ENCODE data around the gene RAPGEF1.
A peak's percentile ranks its signal among the peaks of the same experiment; 100 is the strongest.
"Not testable (repeated sequence)": the region's sequence is repeated elsewhere in the genome, so short reads cannot be mapped to it uniquely, and the experiment has no call there.

RAPGEF1 gene

GRCh38 chr9:131771646-131772045 is 31.8 kb upstream of the RAPGEF1 start:
- H3K27me3 ChIP-seq (ENCODE audit: control insufficient read depth, insufficient read depth, low read length): no peaks in the 10 kb centered on the region
- no peaks in the 10 kb centered on the region for H3K4me1 ChIP-seq (ENCODE audit: control insufficient read depth, low read depth, low read length)
- H3K4me3 ChIP-seq (ENCODE audit: low read length): no peak overlapping the region
- H3K9me3 ChIP-seq (ENCODE audit: control insufficient read depth, low read depth, low read length): no peaks in the 10 kb centered on the region
- H3K36me3 ChIP-seq (ENCODE audit: control insufficient read depth, low read depth, low read length): no peaks in the 10 kb centered on the region
- H3K27ac ChIP-seq (ENCODE audit: low read length): no peak overlapping the region
- no peak overlapping the region for H3K9ac ChIP-seq (ENCODE audit: low read length)

GRCh38 chr9:131769361-131769760 is 29.5 kb upstream of the RAPGEF1 start:
- H3K9me3 ChIP-seq (ENCODE audit: control insufficient read depth, low read depth, low read length): no peaks in the 10 kb centered on the region

GRCh38 chr9:131764568-131764967 is 24.7 kb upstream of the RAPGEF1 start:
- H3K4me1 ChIP-seq (ENCODE audit: control insufficient read depth, low read depth, low read length): no peaks in the 10 kb centered on the region
- H3K27ac ChIP-seq (ENCODE audit: low read length): no peak overlapping the region
- H3K9me3 ChIP-seq (ENCODE audit: control insufficient read depth, low read depth, low read length): no peaks in the 10 kb centered on the region
- no peak overlapping the region for H3K4me3 ChIP-seq (ENCODE audit: low read length)
- H3K36me3 ChIP-seq (ENCODE audit: control insufficient read depth, low read depth, low read length): no peaks in the 10 kb centered on the region
- no peak overlapping the region for H3K9ac ChIP-seq (ENCODE audit: low read length)
- no peaks in the 10 kb centered on the region for H3K27me3 ChIP-seq (ENCODE audit: control insufficient read depth, insufficient read depth, low read length)

More at GRCh38 chr9:131769361-131769760, 29.5 kb upstream of the RAPGEF1 start:
- no peak overlapping the region for H3K27ac ChIP-seq (ENCODE audit: low read length)
- H3K4me1 ChIP-seq (ENCODE audit: control insufficient read depth, low read depth, low read length): no peaks in the 10 kb centered on the region
- H3K36me3 ChIP-seq (ENCODE audit: control insufficient read depth, low read depth, low read length): no peaks in the 10 kb centered on the region
- no peaks in the 10 kb centered on the region for H3K27me3 ChIP-seq (ENCODE audit: control insufficient read depth, insufficient read depth, low read length)
- H3K4me3 ChIP-seq (ENCODE audit: low read length): no peak overlapping the region
- no peak overlapping the region for H3K9ac ChIP-seq (ENCODE audit: low read length)

- Histone ChIP-seq H3K27me3 (ENCODE audit: control insufficient read depth, insufficient read depth, low read length) (no peaks in the 10 kb centered on the region), H3K4me1 (ENCODE audit: control insufficient read depth, low read depth, low read length) (no peaks in the 10 kb centered on the region), H3K9ac (ENCODE audit: low read length) (no peak overlapping the region), H3K4me3 (ENCODE audit: low read length) (no peak overlapping the region), H3K9me3 (ENCODE audit: control insufficient read depth, low read depth, low read length) (no peaks in the 10 kb centered on the region), H3K36me3 (ENCODE audit: control insufficient read depth, low read depth, low read length) (no peaks in the 10 kb centered on the region), H3K27ac (ENCODE audit: low read length) (no peak overlapping the region)
Observed at GRCh38 chr9:131762356-131762932, 22.6 kb upstream of the RAPGEF1 start.

GRCh38 chr9:131759017-131759647 is 19.3 kb upstream of the RAPGEF1 start:
- no peaks in the 10 kb centered on the region for H3K36me3 ChIP-seq (ENCODE audit: control insufficient read depth, low read depth, low read length)
- H3K27ac ChIP-seq (ENCODE audit: low read length): no peak overlapping the region
- no peak overlapping the region for H3K9ac ChIP-seq (ENCODE audit: low read length)
- H3K27me3 ChIP-seq (ENCODE audit: control insufficient read depth, insufficient read depth, low read length): no peaks in the 10 kb centered on the region
- no peak overlapping the region for H3K4me3 ChIP-seq (ENCODE audit: low read length)
- H3K4me1 ChIP-seq (ENCODE audit: control insufficient read depth, low read depth, low read length): peaks cover 6% of the 10 kb centered on the region
- no peaks in the 10 kb centered on the region for H3K9me3 ChIP-seq (ENCODE audit: control insufficient read depth, low read depth, low read length)

- H3K9ac ChIP-seq (ENCODE audit: low read length): no peak overlapping the region
- H3K36me3 ChIP-seq (ENCODE audit: control insufficient read depth, low read depth, low read length): no peaks in the 10 kb centered on the region
- H3K27ac ChIP-seq (ENCODE audit: low read length): no peak overlapping the region
- no peaks in the 10 kb centered on the region for H3K27me3 ChIP-seq (ENCODE audit: control insufficient read depth, insufficient read depth, low read length)
- H3K4me3 ChIP-seq (ENCODE audit: low read length): no peak overlapping the region
- H3K9me3 ChIP-seq (ENCODE audit: control insufficient read depth, low read depth, low read length): no peaks in the 10 kb centered on the region
- H3K4me1 ChIP-seq (ENCODE audit: control insufficient read depth, low read depth, low read length): peaks cover 6% of the 10 kb centered on the region
Observed at GRCh38 chr9:131757549-131757948, 17.7 kb upstream of the RAPGEF1 start.

GRCh38 chr9:131755541-131756198 is 15.8 kb upstream of the RAPGEF1 start:
- Histone ChIP-seq H3K4me1 (ENCODE audit: control insufficient read depth, low read depth, low read length) (peaks cover 6% of the 10 kb centered on the region), H3K9ac (ENCODE audit: low read length) (no peak overlapping the region), H3K27me3 (ENCODE audit: control insufficient read depth, insufficient read depth, low read length) (no peaks in the 10 kb centered on the region), H3K9me3 (ENCODE audit: control insufficient read depth, low read depth, low read length) (no peaks in the 10 kb centered on the region), H3K4me3 (ENCODE audit: low read length) (no peak overlapping the region), H3K27ac (ENCODE audit: low read length) (no peak overlapping the region), H3K36me3 (ENCODE audit: control insufficient read depth, low read depth, low read length) (no peaks in the 10 kb centered on the region)

GRCh38 chr9:131754846-131755245 is 15.0 kb upstream of the RAPGEF1 start:
- H3K27me3 ChIP-seq (ENCODE audit: control insufficient read depth, insufficient read depth, low read length): no peaks in the 10 kb centered on the region
- H3K27ac ChIP-seq (ENCODE audit: low read length): no peak overlapping the region
- no peaks in the 10 kb centered on the region for H3K9me3 ChIP-seq (ENCODE audit: control insufficient read depth, low read depth, low read length)
- H3K36me3 ChIP-seq (ENCODE audit: control insufficient read depth, low read depth, low read length): no peaks in the 10 kb centered on the region
- peaks cover 6% of the 10 kb centered on the region for H3K4me1 ChIP-seq (ENCODE audit: control insufficient read depth, low read depth, low read length)
- peak overlapping the region; percentile 21 for H3K4me3 ChIP-seq (ENCODE audit: low read length)
- H3K9ac ChIP-seq (ENCODE audit: low read length): no peak overlapping the region

GRCh38 chr9:131753751-131754150 is 13.9 kb upstream of the RAPGEF1 start:
- not testable (repeated sequence) for H3K9ac ChIP-seq (ENCODE audit: low read length); H3K27ac ChIP-seq (ENCODE audit: low read length)

GRCh38 chr9:131752231-131752884 is 12.5 kb upstream of the RAPGEF1 start:
- H3K9me3 ChIP-seq (ENCODE audit: control insufficient read depth, low read depth, low read length): no peaks in the 10 kb centered on the region
- H3K27me3 ChIP-seq (ENCODE audit: control insufficient read depth, insufficient read depth, low read length): no peaks in the 10 kb centered on the region
- H3K4me1 ChIP-seq (ENCODE audit: control insufficient read depth, low read depth, low read length): peaks cover 6% of the 10 kb centered on the region
- no peak overlapping the region for H3K27ac ChIP-seq (ENCODE audit: low read length)
- H3K4me3 ChIP-seq (ENCODE audit: low read length): no peak overlapping the region
- no peak overlapping the region for H3K9ac ChIP-seq (ENCODE audit: low read length)
- no peaks in the 10 kb centered on the region for H3K36me3 ChIP-seq (ENCODE audit: control insufficient read depth, low read depth, low read length)

More at GRCh38 chr9:131753751-131754150, 13.9 kb upstream of the RAPGEF1 start:
- H3K36me3 ChIP-seq (ENCODE audit: control insufficient read depth, low read depth, low read length); H3K9me3 ChIP-seq (ENCODE audit: control insufficient read depth, low read depth, low read length); H3K4me3 ChIP-seq (ENCODE audit: low read length); H3K4me1 ChIP-seq (ENCODE audit: control insufficient read depth, low read depth, low read length); H3K27me3 ChIP-seq (ENCODE audit: control insufficient read depth, insufficient read depth, low read length): not testable (repeated sequence)

GRCh38 chr9:131748411-131748955 is 8.6 kb upstream of the RAPGEF1 start:
- no peaks in the 10 kb centered on the region for H3K36me3 ChIP-seq (ENCODE audit: control insufficient read depth, low read depth, low read length)
- H3K4me3 ChIP-seq (ENCODE audit: low read length): no peak overlapping the region
- no peaks in the 10 kb centered on the region for H3K4me1 ChIP-seq (ENCODE audit: control insufficient read depth, low read depth, low read length)
- no peaks in the 10 kb centered on the region for H3K27me3 ChIP-seq (ENCODE audit: control insufficient read depth, insufficient read depth, low read length)
- no peaks in the 10 kb centered on the region for H3K9me3 ChIP-seq (ENCODE audit: control insufficient read depth, low read depth, low read length)
- no peak overlapping the region for H3K27ac ChIP-seq (ENCODE audit: low read length)
- H3K9ac ChIP-seq (ENCODE audit: low read length): no peak overlapping the region
